DMS 273 (cell line): ENCODE measurements around the gene URB1.
A peak's percentile ranks its signal among the peaks of the same experiment; 100 is the strongest.
"Not testable (repeated sequence)": the region's sequence is repeated elsewhere in the genome, so short reads cannot be mapped to it uniquely, and the experiment has no call there.

Experiments used
- DNase-seq: peaks from one replicate; lab custom pipeline; 2025; ENCODE audit not compliant: unreplicated experiment; lab: John Stamatoyannopoulos, UW

The URB1 gene

GRCh38 chr21:32320059-32320458 lies 72.8 kb downstream of the URB1 start:
- peak; percentile 19 for DNase-seq

- no peak for DNase-seq
Measured at GRCh38 chr21:32319012-32319411, 73.8 kb downstream of the URB1 start.

GRCh38 chr21:32317726-32318125 lies 75.1 kb downstream of the URB1 start:
- DNase-seq: no peak

GRCh38 chr21:32316361-32317215 lies 76.2 kb downstream of the URB1 start:
- DNase-seq: no peak

- no peak for DNase-seq
Measured at GRCh38 chr21:32315511-32316281, 77.1 kb downstream of the URB1 start.

GRCh38 chr21:32314806-32315205 lies 78.0 kb downstream of the URB1 start:
- DNase-seq: no peak

GRCh38 chr21:32312976-32313375 lies 79.8 kb downstream of the URB1 start:
- DNase-seq: no peak

GRCh38 chr21:32312326-32312725 lies 80.5 kb downstream of the URB1 start:
- no peak for DNase-seq

GRCh38 chr21:32311621-32312020 lies 81.2 kb downstream of the URB1 start:
- DNase-seq: no peak

GRCh38 chr21:32310976-32311375 lies 81.8 kb downstream of the URB1 start:
- not testable (repeated sequence) for DNase-seq

GRCh38 chr21:32309906-32310460 lies 82.8 kb downstream of the URB1 start:
- no peak for DNase-seq

GRCh38 chr21:32308696-32309095 lies 84.1 kb downstream of the URB1 start:
- DNase-seq: no peak

- DNase-seq: no peak
Measured at GRCh38 chr21:32307706-32308105, 85.1 kb downstream of the URB1 start.

GRCh38 chr21:32306021-32306780 lies 86.6 kb downstream of the URB1 start:
- DNase-seq: peak; percentile 25

- no peak for DNase-seq
Measured at GRCh38 chr21:32304998-32305397, 87.8 kb downstream of the URB1 start.

- DNase-seq: no peak
Measured at GRCh38 chr21:32303385-32303784, 89.4 kb downstream of the URB1 start.

GRCh38 chr21:32302560-32302959 lies 90.3 kb downstream of the URB1 start:
- DNase-seq: no peak

GRCh38 chr21:32301596-32301995 lies 91.2 kb downstream of the URB1 start:
- DNase-seq: no peak

GRCh38 chr21:32300117-32300681 lies 92.6 kb downstream of the URB1 start:
- no peak for DNase-seq

GRCh38 chr21:32299695-32300094 lies 93.1 kb downstream of the URB1 start:
- no peak for DNase-seq

- DNase-seq: peak; percentile 30
Measured at GRCh38 chr21:32298658-32299081, 94.1 kb downstream of the URB1 start, which contains the start of gene MRAP. Gene MRAP (plus strand): TSS chr21:32298855. CDS start chr21:32298972, 117 bp downstream.
